Measurements from ENCODE around the gene GRN. TPM values are rescaled to one million over a fixed set of nuclear protein-coding genes. Genes with fewer than 3 reads are reported as not detected.

GRN gene
- total and polyA plus RNA-seq, 2 of the 13 experiments (the other 11 are each of a cell fraction or from before 2014, with no cell fraction given): 86.6 to 143 TPM

GRCh38 chr17:44323359-44324091 lies 21.6 kb upstream of the GRN start (continued):
- TF ChIP-seq ZNF280D (CRISPR knock-in tag; IDR thresholded peaks at IDR 0.05) (peak; percentile 61), ZNF407 (CRISPR knock-in tag; IDR thresholded peaks at IDR 0.05; ENCODE audit: not compliant biosample characterization) (no peak), TFE3 (CRISPR knock-in tag; IDR thresholded peaks at IDR 0.05) (no peak), ZNF678 (CRISPR knock-in tag; IDR thresholded peaks at IDR 0.05) (no peak), MEIS2 (CRISPR knock-in tag; IDR thresholded peaks at IDR 0.05) (no peak), BRD4 (CRISPR knock-in tag; IDR thresholded peaks at IDR 0.05) (no peak), SNAPC5 (CRISPR knock-in tag; IDR thresholded peaks at IDR 0.05; ENCODE audit: borderline replicate concordance) (no peak), ZNF724P (CRISPR knock-in tag; IDR thresholded peaks at IDR 0.05; ENCODE audit: borderline replicate concordance) (0 out of 2 replicates have a peak, but pooled peaks have one; percentile 34), XBP1 (CRISPR knock-in tag; IDR thresholded peaks at IDR 0.05) (no peak), U2AF1 (optimal IDR thresholded peaks at IDR 0.05; ENCODE audit: low read depth, low read length) (no peak), BCLAF1 (IDR thresholded peaks at IDR 0.05) (no peak), ZNF746 (CRISPR knock-in tag; IDR thresholded peaks at IDR 0.05) (no peak), MIXL1 (CRISPR knock-in tag; IDR thresholded peaks at IDR 0.05) (no peak)
